ENCODE data around the gene PNPLA8. TPM values are rescaled to one million over a fixed set of nuclear protein-coding genes. Genes with fewer than 3 reads are reported as not detected.

The PNPLA8 gene
- total RNA-seq, 2 donors from 2014 or later = 25.8 to 27.3 TPM

GRCh38 chr7:108487646-108488045 is 38.3 kb downstream of the PNPLA8 start:
- Histone ChIP-seq H3K36me3 (no peaks in the 10 kb centered on the region), H3K4me1 (replicated peaks) (no peaks in the 10 kb centered on the region), H3K27ac (no peak overlapping the region), H3K9me3 (no peaks in the 10 kb centered on the region), H3K27me3 (replicated peaks; ENCODE audit: insufficient read depth) (no peaks in the 10 kb centered on the region), H3K4me3 (no peak overlapping the region)
- no peak for DNase-seq (ENCODE audit: low spot score)
- TF ChIP-seq, protein P1, sequence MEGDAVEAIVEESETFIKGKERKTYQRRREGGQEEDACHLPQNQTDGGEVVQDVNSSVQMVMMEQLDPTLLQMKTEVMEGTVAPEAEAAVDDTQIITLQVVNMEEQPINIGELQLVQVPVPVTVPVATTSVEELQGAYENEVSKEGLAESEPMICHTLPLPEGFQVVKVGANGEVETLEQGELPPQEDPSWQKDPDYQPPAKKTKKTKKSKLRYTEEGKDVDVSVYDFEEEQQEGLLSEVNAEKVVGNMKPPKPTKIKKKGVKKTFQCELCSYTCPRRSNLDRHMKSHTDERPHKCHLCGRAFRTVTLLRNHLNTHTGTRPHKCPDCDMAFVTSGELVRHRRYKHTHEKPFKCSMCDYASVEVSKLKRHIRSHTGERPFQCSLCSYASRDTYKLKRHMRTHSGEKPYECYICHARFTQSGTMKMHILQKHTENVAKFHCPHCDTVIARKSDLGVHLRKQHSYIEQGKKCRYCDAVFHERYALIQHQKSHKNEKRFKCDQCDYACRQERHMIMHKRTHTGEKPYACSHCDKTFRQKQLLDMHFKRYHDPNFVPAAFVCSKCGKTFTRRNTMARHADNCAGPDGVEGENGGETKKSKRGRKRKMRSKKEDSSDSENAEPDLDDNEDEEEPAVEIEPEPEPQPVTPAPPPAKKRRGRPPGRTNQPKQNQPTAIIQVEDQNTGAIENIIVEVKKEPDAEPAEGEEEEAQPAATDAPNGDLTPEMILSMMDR (IDR thresholded peaks at IDR 0.05) = no peak
- TF ChIP-seq POLR2A (IDR thresholded peaks at IDR 0.05) (no peak), POLR2AphosphoS5 (IDR thresholded peaks at IDR 0.05) (no peak)
- intact Hi-C loops (cut with DNase I) = no loop called here

DNA sequence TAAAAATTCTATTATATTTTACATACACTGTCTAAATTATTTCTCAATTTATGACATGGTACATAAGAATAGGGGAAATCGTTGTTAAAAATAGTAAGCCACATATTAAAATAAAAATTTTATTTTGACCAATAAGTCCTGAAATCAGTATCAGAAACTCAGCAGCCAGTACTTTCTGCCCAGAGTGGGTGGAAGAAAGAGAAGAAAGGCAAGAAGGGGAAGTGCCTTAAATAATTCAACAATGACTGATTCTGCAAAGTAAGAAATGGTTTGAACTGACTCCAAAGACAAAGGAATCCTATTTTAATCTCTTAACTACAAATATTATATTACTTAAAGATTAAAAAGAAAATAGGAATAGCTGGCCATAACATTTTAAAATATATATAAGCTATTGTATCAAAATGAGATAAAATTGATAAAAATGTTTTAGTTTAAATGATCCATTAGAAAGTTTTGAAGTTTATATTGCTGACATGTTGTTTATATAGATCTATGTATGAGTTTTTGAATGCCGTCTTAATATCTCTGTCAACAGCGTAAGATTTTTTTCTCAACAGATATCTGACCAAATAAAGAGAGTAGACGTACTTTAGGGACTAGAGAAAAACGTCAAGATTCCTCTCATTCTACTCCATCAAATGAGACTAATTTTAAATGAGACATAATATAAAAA is 39.5 kb downstream of the PNPLA8 start:
- TF ChIP-seq POLR2A (IDR thresholded peaks at IDR 0.05) (no peak), POLR2AphosphoS5 (IDR thresholded peaks at IDR 0.05) (no peak)
- TF ChIP-seq, protein P1 (IDR thresholded peaks at IDR 0.05) = no peak
- WGBS = 86% methylated on average over 5 of the region's 5 CpGs
- H3K4me3 ChIP-seq = no peak overlapping the region
- H3K36me3 ChIP-seq = no peaks in the 10 kb centered on the region
- H3K4me1 ChIP-seq (replicated peaks) = no peaks in the 10 kb centered on the region
- H3K27ac ChIP-seq = no peak overlapping the region
- H3K9me3 ChIP-seq = no peaks in the 10 kb centered on the region
- intact Hi-C loops (cut with DNase I) = no loop called here
- no peaks in the 10 kb centered on the region for H3K27me3 ChIP-seq (replicated peaks; ENCODE audit: insufficient read depth)
- DNase-seq (ENCODE audit: low spot score) = no peak

DNA sequence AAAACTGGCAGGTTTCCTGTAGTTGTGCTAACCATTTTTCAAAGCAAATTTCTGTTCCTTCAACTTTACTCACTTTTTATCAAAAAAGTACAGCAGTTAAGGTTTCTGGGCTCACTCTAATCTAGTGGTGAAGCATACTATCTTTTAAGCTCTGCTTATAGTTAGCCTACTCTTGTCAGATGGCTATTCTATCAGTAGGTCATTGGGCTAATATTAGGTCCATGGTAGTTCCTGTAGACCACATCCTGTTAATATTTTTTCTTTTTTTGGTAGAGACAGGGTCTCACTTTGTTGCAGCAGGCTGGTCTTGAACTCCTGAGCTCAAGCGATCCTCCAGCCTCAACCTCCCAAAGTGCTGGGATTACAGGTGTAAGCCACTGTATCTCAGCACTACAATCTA is 41.8 kb downstream of the PNPLA8 start:
- Histone ChIP-seq H3K9me3 (no peaks in the 10 kb centered on the region), H3K36me3 (no peaks in the 10 kb centered on the region), H3K4me3 (no peak overlapping the region), H3K27me3 (replicated peaks; ENCODE audit: insufficient read depth) (no peaks in the 10 kb centered on the region), H3K4me1 (replicated peaks) (no peaks in the 10 kb centered on the region), H3K27ac (no peak overlapping the region)
- WGBS = 91% methylated on average over 1 of the region's 1 CpG
- TF ChIP-seq POLR2AphosphoS5 (IDR thresholded peaks at IDR 0.05) (no peak), POLR2A (IDR thresholded peaks at IDR 0.05) (no peak)
- TF ChIP-seq, protein P1 (IDR thresholded peaks at IDR 0.05) = no peak
- no peak for DNase-seq (ENCODE audit: low spot score)
- intact Hi-C loops (cut with DNase I) = no loop called here

- TF ChIP-seq, protein P1 (IDR thresholded peaks at IDR 0.05) = no peak
- TF ChIP-seq POLR2A (IDR thresholded peaks at IDR 0.05) (no peak), POLR2AphosphoS5 (IDR thresholded peaks at IDR 0.05) (no peak)
- 94% methylated on average over 5 of the region's 5 CpGs for WGBS
These were observed 45.6 kb downstream of the PNPLA8 start for GRCh38 chr7:108480311-108480710.

DNA sequence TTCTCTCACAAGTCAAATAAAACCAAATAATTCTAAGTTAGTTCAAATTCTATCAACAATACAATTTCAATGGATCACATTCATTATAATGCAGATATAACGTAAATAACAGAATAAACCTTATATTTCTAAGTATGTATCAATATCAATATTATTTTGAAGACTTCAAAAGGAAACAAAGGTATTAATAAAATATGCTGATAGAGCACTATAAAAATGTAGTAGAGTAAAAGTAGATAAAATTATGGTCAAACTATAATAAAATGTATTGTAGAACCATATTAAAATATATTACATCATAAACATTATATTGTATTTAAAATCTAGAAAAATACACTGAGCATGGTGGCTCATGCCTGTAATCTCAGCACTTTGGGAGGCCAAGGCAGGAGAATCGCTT is 46.2 kb downstream of the PNPLA8 start:
- TF ChIP-seq, protein P1 (IDR thresholded peaks at IDR 0.05) = no peak
- no peak for TF ChIP-seq POLR2AphosphoS5 (IDR thresholded peaks at IDR 0.05)
- TF ChIP-seq POLR2A (IDR thresholded peaks at IDR 0.05) = no peak

More at GRCh38 chr7:108480311-108480710, 45.6 kb downstream of the PNPLA8 start:
- no peak for DNase-seq (ENCODE audit: low spot score)
- H3K4me1 ChIP-seq (replicated peaks) = no peaks in the 10 kb centered on the region
- H3K4me3 ChIP-seq = no peak overlapping the region
- no peaks in the 10 kb centered on the region for H3K9me3 ChIP-seq
- H3K27ac ChIP-seq = no peak overlapping the region
- intact Hi-C loops (cut with DNase I) = no loop called here
- no peaks in the 10 kb centered on the region for H3K36me3 ChIP-seq
- no peaks in the 10 kb centered on the region for H3K27me3 ChIP-seq (replicated peaks; ENCODE audit: insufficient read depth)

More for the DNA sequence above, 46.2 kb downstream of the PNPLA8 start:
- Histone ChIP-seq H3K4me1 (replicated peaks) (no peaks in the 10 kb centered on the region), H3K27ac (no peak overlapping the region), H3K27me3 (replicated peaks; ENCODE audit: insufficient read depth) (no peaks in the 10 kb centered on the region), H3K4me3 (no peak overlapping the region), H3K9me3 (no peaks in the 10 kb centered on the region), H3K36me3 (no peaks in the 10 kb centered on the region)
- WGBS = 95% methylated on average over 2 of the region's 2 CpGs
- DNase-seq (ENCODE audit: low spot score) = no peak
- intact Hi-C loops (cut with DNase I) = no loop called here
